Dedifferentiated amniotic fluid mesenchymal stem cell (primary cell): ENCODE results near the gene PRKRIP1.
"Not testable (repeated sequence)": the region's sequence is repeated elsewhere in the genome, so short reads cannot be mapped to it uniquely, and the experiment has no call there.

ENCODE experiments used
- DNase-seq: peaks from one replicate; pipeline ENCODE4 v3.0.0-alpha.2; 2016; ENCODE audit errors: extremely low spot score

Gene PRKRIP1

GRCh38 chr7:102404005-102404861 lies 8.1 kb downstream of the PRKRIP1 start:
- DNase-seq = no peak

- DNase-seq = not testable (repeated sequence)
These were observed 8.7 kb downstream of the PRKRIP1 start for GRCh38 chr7:102404862-102405188.

- DNase-seq = no peak
These were observed 11.7 kb downstream of the PRKRIP1 start for GRCh38 chr7:102407910-102408309.

GRCh38 chr7:102408530-102408929 lies 12.4 kb downstream of the PRKRIP1 start:
- not testable (repeated sequence) for DNase-seq

GRCh38 chr7:102409340-102409739 lies 13.2 kb downstream of the PRKRIP1 start:
- DNase-seq = no peak

- DNase-seq = no peak
These were observed 14.0 kb downstream of the PRKRIP1 start for GRCh38 chr7:102410123-102410522.

GRCh38 chr7:102410918-102411317 lies 14.8 kb downstream of the PRKRIP1 start:
- DNase-seq = no peak

GRCh38 chr7:102412548-102412947 lies 16.4 kb downstream of the PRKRIP1 start:
- no peak for DNase-seq

GRCh38 chr7:102413091-102413490 lies 16.9 kb downstream of the PRKRIP1 start:
- DNase-seq = no peak

GRCh38 chr7:102413611-102414010 lies 17.4 kb downstream of the PRKRIP1 start:
- DNase-seq = no peak

- DNase-seq = no peak
These were observed 19.6 kb downstream of the PRKRIP1 start for GRCh38 chr7:102415685-102416225.

GRCh38 chr7:102416406-102416805 lies 20.2 kb downstream of the PRKRIP1 start:
- no peak for DNase-seq

- DNase-seq = no peak
These were observed 20.9 kb downstream of the PRKRIP1 start for GRCh38 chr7:102417105-102417504.

GRCh38 chr7:102418592-102418991 lies 22.4 kb downstream of the PRKRIP1 start:
- no peak for DNase-seq

GRCh38 chr7:102421706-102422240 lies 25.6 kb downstream of the PRKRIP1 start:
- DNase-seq = no peak

- DNase-seq = no peak
These were observed 28.0 kb downstream of the PRKRIP1 start for GRCh38 chr7:102424129-102424551.

GRCh38 chr7:102424787-102425218 lies 28.6 kb downstream of the PRKRIP1 start:
- no peak for DNase-seq

GRCh38 chr7:102425639-102426267 lies 29.6 kb downstream of the PRKRIP1 start:
- no peak for DNase-seq

GRCh38 chr7:102426268-102427018 lies 30.3 kb downstream of the PRKRIP1 start:
- no peak for DNase-seq

- DNase-seq = no peak
These were observed 30.8 kb downstream of the PRKRIP1 start for GRCh38 chr7:102427019-102427405.

- no peak for DNase-seq
These were observed 33.2 kb downstream of the PRKRIP1 start for GRCh38 chr7:102429141-102429899.
